Measurements from ENCODE around the gene PDZRN3. TPM values are rescaled to one million over a fixed set of nuclear protein-coding genes. Genes with fewer than 3 reads are reported as not detected.

PDZRN3 gene
- total and polyA plus RNA-seq, 2 donors (not counting 1 experiment from before 2014, with no cell fraction given): 14.6 to 56.3 TPM

DNA sequence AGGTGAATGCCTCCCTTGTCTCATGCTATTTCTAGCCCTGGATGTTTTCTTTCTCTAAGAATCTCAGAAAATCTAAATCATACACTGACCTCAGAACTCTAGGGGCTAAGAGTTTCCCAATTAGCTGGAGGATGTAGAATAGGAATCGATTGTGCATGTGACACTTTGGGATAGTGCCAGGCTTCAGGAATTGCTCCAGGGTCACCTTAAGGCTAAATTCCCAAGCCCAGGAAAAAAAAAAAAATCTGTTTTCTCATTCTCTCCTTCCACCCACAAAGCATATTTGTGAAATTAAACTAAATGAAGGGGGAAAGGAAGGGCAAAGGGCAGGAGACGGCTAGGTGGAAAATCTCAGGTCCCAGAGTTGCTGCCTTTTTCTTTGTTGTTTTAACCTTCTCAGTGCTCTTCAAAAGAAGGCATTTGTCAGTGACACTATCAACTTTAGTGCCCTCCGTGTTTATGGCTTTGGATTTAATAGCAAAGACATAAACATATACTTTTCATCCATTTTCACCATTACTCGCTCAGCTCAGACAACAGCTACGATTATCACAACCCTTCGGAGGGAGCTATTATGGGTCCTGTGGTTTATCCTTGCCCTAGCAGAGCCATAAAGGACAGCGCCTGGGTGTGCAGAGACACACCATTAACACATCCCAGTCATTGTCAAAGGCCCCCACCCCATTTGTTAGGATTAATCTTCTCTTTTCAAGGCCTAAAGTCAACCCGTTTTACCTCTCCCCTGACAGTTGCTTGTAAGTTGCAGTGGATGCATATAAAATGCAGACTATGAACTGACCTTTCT lies 271.7 kb downstream of the PDZRN3 start:
- H3K79me2 ChIP-seq (ENCODE audit: control insufficient read depth, insufficient read depth, low read length): no peaks in the 10 kb centered on the region
- no peak overlapping the region for H3K27ac ChIP-seq (ENCODE audit: insufficient read depth, low read length)
- H3K36me3 ChIP-seq (ENCODE audit: control insufficient read depth, insufficient read depth, low read length): no peaks in the 10 kb centered on the region
- no peak overlapping the region for H3K4me3 ChIP-seq (replicated peaks in 1 of 4; ENCODE audit: control extremely low read depth in 1 of 4, insufficient read depth in 1 of 4, low read depth in 3 of 4, low read length in 4 of 4)
- no peak for DNase-seq (ENCODE audit: low read depth in 2 of 2)
- no peak overlapping the region for H2AFZ ChIP-seq (ENCODE audit: low read length)
- no peaks in the 10 kb centered on the region for H3K4me1 ChIP-seq (ENCODE audit: control insufficient read depth, extremely low read depth, insufficient read depth, low read length)
- H3K27me3 ChIP-seq (ENCODE audit: control insufficient read depth, insufficient read depth, low read length): peaks cover 7% of the 10 kb centered on the region
- TF ChIP-seq, protein P1, sequence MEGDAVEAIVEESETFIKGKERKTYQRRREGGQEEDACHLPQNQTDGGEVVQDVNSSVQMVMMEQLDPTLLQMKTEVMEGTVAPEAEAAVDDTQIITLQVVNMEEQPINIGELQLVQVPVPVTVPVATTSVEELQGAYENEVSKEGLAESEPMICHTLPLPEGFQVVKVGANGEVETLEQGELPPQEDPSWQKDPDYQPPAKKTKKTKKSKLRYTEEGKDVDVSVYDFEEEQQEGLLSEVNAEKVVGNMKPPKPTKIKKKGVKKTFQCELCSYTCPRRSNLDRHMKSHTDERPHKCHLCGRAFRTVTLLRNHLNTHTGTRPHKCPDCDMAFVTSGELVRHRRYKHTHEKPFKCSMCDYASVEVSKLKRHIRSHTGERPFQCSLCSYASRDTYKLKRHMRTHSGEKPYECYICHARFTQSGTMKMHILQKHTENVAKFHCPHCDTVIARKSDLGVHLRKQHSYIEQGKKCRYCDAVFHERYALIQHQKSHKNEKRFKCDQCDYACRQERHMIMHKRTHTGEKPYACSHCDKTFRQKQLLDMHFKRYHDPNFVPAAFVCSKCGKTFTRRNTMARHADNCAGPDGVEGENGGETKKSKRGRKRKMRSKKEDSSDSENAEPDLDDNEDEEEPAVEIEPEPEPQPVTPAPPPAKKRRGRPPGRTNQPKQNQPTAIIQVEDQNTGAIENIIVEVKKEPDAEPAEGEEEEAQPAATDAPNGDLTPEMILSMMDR (conservative IDR thresholded peaks at IDR 0.05 in 1 of 2, IDR thresholded peaks at IDR 0.05 in 1 of 2; ENCODE audit: low read depth in 1 of 2, low read length in 2 of 2): no peak
- TF ChIP-seq EZH2 (IDR thresholded peaks at IDR 0.05; ENCODE audit: low read length, missing control alignments): no peak
- no peaks in the 10 kb centered on the region for H3K9me3 ChIP-seq (ENCODE audit: control insufficient read depth, insufficient read depth, low read depth, low read length)
- H3K9ac ChIP-seq (ENCODE audit: insufficient read depth, low read length): no peak overlapping the region
- H4K20me1 ChIP-seq (ENCODE audit: control insufficient read depth, extremely low read depth, insufficient read depth, low read length): no peaks in the 10 kb centered on the region
- no peak overlapping the region for H3K4me2 ChIP-seq (ENCODE audit: extremely low read depth, insufficient read depth, low read length)

DNA sequence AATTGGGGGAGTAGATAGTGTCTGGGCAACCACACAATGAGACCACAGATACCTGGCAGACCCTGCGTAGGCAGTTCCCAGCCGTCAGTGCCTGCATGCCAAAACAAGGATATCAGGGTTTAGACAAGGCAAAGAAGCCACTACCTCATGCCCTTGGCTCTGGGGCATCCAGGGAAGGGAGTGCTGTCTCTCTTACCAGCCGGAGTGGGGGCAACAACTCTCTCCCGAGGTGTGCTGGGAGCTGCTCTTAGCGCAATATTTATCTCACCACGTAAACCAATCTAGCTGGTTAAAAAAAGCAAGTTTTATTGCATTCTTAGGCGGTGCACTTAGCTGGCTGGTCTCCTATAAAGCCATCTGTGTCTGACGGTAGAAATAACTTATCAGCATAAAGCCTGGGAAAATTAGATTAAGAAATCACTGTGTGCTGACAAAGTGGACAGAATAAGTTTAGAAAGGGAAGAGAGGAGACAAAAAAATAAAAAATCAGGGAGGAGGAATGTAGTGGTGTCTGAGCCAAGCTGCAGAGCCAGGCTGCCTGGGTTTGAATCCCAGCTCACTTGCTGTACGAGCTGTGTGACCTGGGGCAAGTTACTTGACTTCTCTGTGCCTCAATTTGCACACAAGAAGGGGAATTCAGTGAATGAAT lies 273.2 kb downstream of the PDZRN3 start:
- TF ChIP-seq EZH2 (IDR thresholded peaks at IDR 0.05; ENCODE audit: low read length, missing control alignments): no peak
- TF ChIP-seq, protein P1 (conservative IDR thresholded peaks at IDR 0.05 in 1 of 2, IDR thresholded peaks at IDR 0.05 in 1 of 2; ENCODE audit: low read depth in 1 of 2, low read length in 2 of 2): no peak
- Histone ChIP-seq H3K4me1 (ENCODE audit: control insufficient read depth, extremely low read depth, insufficient read depth, low read length) (no peaks in the 10 kb centered on the region), H4K20me1 (ENCODE audit: control insufficient read depth, extremely low read depth, insufficient read depth, low read length) (no peaks in the 10 kb centered on the region), H3K27me3 (ENCODE audit: control insufficient read depth, insufficient read depth, low read length) (peaks cover 7% of the 10 kb centered on the region), H3K4me3 (replicated peaks in 1 of 4; ENCODE audit: control extremely low read depth in 1 of 4, insufficient read depth in 1 of 4, low read depth in 3 of 4, low read length in 4 of 4) (no peak overlapping the region), H2AFZ (ENCODE audit: low read length) (no peak overlapping the region), H3K79me2 (ENCODE audit: control insufficient read depth, insufficient read depth, low read length) (no peaks in the 10 kb centered on the region), H3K36me3 (ENCODE audit: control insufficient read depth, insufficient read depth, low read length) (no peaks in the 10 kb centered on the region), H3K9ac (ENCODE audit: insufficient read depth, low read length) (no peak overlapping the region), H3K4me2 (ENCODE audit: extremely low read depth, insufficient read depth, low read length) (no peak overlapping the region), H3K9me3 (ENCODE audit: control insufficient read depth, insufficient read depth, low read depth, low read length) (no peaks in the 10 kb centered on the region), H3K27ac (ENCODE audit: insufficient read depth, low read length) (no peak overlapping the region)
- DNase-seq (ENCODE audit: low read depth in 2 of 2): peak in 1 of 2 donors; percentile 5

DNA sequence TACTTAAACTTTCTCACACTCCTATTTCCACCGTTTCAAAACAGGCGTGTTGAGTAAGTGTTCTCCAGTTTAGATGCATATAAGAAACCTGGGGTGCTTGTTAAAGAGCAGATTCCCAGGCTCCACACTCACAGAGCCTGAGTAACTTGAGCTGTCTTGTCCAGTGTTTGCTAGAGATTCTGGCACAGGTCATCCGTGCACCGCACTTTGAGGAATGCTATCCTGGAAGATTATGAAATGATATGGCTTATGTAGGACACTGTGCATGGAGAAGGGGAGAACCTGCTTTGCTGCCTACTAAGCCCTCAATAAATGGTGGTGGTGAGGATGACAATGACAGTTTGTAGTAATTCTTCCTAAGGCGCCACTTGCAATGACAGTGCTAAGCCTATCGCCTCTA lies 273.7 kb downstream of the PDZRN3 start:
- Histone ChIP-seq H4K20me1 (ENCODE audit: control insufficient read depth, extremely low read depth, insufficient read depth, low read length) (no peaks in the 10 kb centered on the region), H3K27ac (ENCODE audit: insufficient read depth, low read length) (no peak overlapping the region), H3K27me3 (ENCODE audit: control insufficient read depth, insufficient read depth, low read length) (peaks cover 7% of the 10 kb centered on the region), H3K4me3 (replicated peaks in 1 of 4; ENCODE audit: control extremely low read depth in 1 of 4, insufficient read depth in 1 of 4, low read depth in 3 of 4, low read length in 4 of 4) (no peak overlapping the region), H3K4me1 (ENCODE audit: control insufficient read depth, extremely low read depth, insufficient read depth, low read length) (no peaks in the 10 kb centered on the region), H3K4me2 (ENCODE audit: extremely low read depth, insufficient read depth, low read length) (no peak overlapping the region), H3K36me3 (ENCODE audit: control insufficient read depth, insufficient read depth, low read length) (no peaks in the 10 kb centered on the region), H3K79me2 (ENCODE audit: control insufficient read depth, insufficient read depth, low read length) (no peaks in the 10 kb centered on the region), H3K9me3 (ENCODE audit: control insufficient read depth, insufficient read depth, low read depth, low read length) (no peaks in the 10 kb centered on the region), H2AFZ (ENCODE audit: low read length) (no peak overlapping the region), H3K9ac (ENCODE audit: insufficient read depth, low read length) (no peak overlapping the region)
- TF ChIP-seq, protein P1 (conservative IDR thresholded peaks at IDR 0.05 in 1 of 2, IDR thresholded peaks at IDR 0.05 in 1 of 2; ENCODE audit: low read depth in 1 of 2, low read length in 2 of 2): no peak
- TF ChIP-seq EZH2 (IDR thresholded peaks at IDR 0.05; ENCODE audit: low read length, missing control alignments): peak; percentile 42
- no peak for DNase-seq (ENCODE audit: low read depth in 2 of 2)

Data from fibroblast of lung (primary cell).